ENCODE results near the gene ZNF425. TPM values are rescaled to one million over a fixed set of nuclear protein-coding genes. Genes with fewer than 3 reads are reported as not detected.

Gene ZNF425
- total and polyA plus RNA-seq, 9 of the 15 experiments (the other 6 are each of a cell fraction or from before 2014, with no cell fraction given) = 0.03 to 0.89 (median 0.54) TPM

- TF ChIP-seq ZNF512 (tag; IDR thresholded peaks at IDR 0.05) (peak; percentile 73; the same call in 1 of the 2 replicates), POLR2AphosphoS5 (IDR thresholded peaks at IDR 0.05; ENCODE audit: control insufficient read depth, insufficient read depth, low read depth, low read length) (0 out of 2 replicates have a peak, but pooled peaks have one; percentile 37), ZNF274 (IDR thresholded peaks at IDR 0.05; ENCODE audit: borderline replicate concordance, low read depth, low read length) (no peak), HDAC6 (IDR thresholded peaks at IDR 0.05; ENCODE audit: low read depth, low read length) (peak; percentile 26; the same call in 1 of the 2 replicates), MAFK (IDR thresholded peaks at IDR 0.05; ENCODE audit: low read length) (peak; percentile 18; the same call in 1 of the 2 replicates), ZNF212 (CRISPR knock-in tag; IDR thresholded peaks at IDR 0.05) (no peak)
Measured at GRCh38 chr7:149125189-149125862, 798 bp downstream of the ZNF425 start (continued).

GRCh38 chr7:149109969-149110368 is 16.2 kb downstream of the ZNF425 start:
- no peak overlapping the region for H2AFZ ChIP-seq (ENCODE audit: low read depth, low read length)
- H3K4me1 ChIP-seq (replicated peaks in 1 of 2; ENCODE audit: control insufficient read depth in 2 of 2, insufficient read depth in 2 of 2, low read length in 2 of 2) = no peaks in the 10 kb centered on the region; a peak in 1 of 5 replicates
- peaks cover 2 to 6% of the 10 kb centered on the region in 2 experiments; a peak in 3 of 5 replicates for H3K27me3 ChIP-seq (ENCODE audit: control insufficient read depth in 2 of 2, insufficient read depth in 2 of 2, low read length in 2 of 2)
- no peak for FAIRE-seq
- no TSS peak for BruUV-seq (replicated peaks)
- H3K36me3 ChIP-seq (ENCODE audit: control insufficient read depth, insufficient read depth, low read length) = no peaks in the 10 kb centered on the region
- intact Hi-C loops (cut with micrococcal nuclease) = no loop called here
- no peak for ATAC-seq
- H3K27ac ChIP-seq (ENCODE audit: extremely low read depth, low read depth, low read length) = no peak overlapping the region
- no peaks in the 10 kb centered on the region for H4K20me1 ChIP-seq (replicated peaks; ENCODE audit: control insufficient read depth, insufficient read depth, low read length)
- H3K79me2 ChIP-seq (ENCODE audit: control insufficient read depth, insufficient read depth, low read length) = no peaks in the 10 kb centered on the region
- no peaks in the 10 kb centered on the region for H3K9me1 ChIP-seq (ENCODE audit: control insufficient read depth, insufficient read depth, low read length)
- no peak overlapping the region for H3K4me3 ChIP-seq
- 15% methylated on average over 11 of the region's 12 CpGs for WGBS (ENCODE audit: insufficient coverage, low coverage, missing lambda C conversion rate)
- ChIA-PET CTCF (ENCODE audit: low intra/inter-chr PET ratio) (no interaction called here), POLR2A (interaction anchor here (0.6 to 2.1 kb wide), 3 partner anchors 13 to 27 kb away, joined by 3 to 7 read pairs (median 3); partner anchors contain the start of gene ZNF425)
- in situ Hi-C loops (cut with MboI) = no loop called here
- no peak overlapping the region for H3K4me2 ChIP-seq (ENCODE audit: insufficient read depth, low read length)
- H3K9me3 ChIP-seq (replicated peaks; ENCODE audit: control insufficient read depth, insufficient read depth, low read depth, low read length) = no peaks in the 10 kb centered on the region
- no peak overlapping the region for H3K9ac ChIP-seq (ENCODE audit: insufficient read depth in 1 of 2, low read depth in 2 of 2, low read length in 2 of 2)
- DNase-seq (ENCODE audit: extremely low read depth in 1 of 4, low spot score in 3 of 4) = no peak
- 0 out of 4 replicates have a peak, but pooled peaks of 1 of the 2 experiments have one; percentile 28 for TF ChIP-seq KDM1A (IDR thresholded peaks at IDR 0.05)
- TF ChIP-seq ZBTB26 (CRISPR knock-in tag; IDR thresholded peaks at IDR 0.05) = no peak
- TF ChIP-seq TRIM24 (IDR thresholded peaks at IDR 0.05) = 0 out of 4 replicates have a peak, but pooled peaks of 1 of the 2 experiments have one; percentile 28

Measured in K562 (cell line).